ENCODE measurements around the gene SOST.

Gene SOST

DNA sequence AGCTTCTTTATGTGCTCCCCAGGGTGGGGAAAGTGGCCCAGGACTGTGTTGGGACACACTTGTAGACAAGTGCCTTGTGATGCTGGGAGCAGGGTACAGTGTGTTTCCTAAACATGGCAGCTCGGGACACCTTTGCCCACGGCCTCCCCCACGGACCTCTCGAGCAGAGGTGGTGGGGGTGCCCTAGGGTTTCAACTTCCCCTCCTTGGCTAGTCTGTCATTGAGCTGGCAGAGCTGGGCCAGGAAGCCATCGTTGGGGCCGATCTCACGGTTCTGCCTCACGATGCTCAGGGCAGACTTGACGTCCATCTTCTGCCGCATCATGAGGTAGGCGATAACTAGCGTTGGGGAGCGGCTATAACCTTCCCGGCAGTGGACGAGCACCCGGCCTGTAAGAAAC is 10.8 kb upstream of the SOST start:
- H3K4me1 ChIP-seq (ENCODE audit: insufficient read depth, low read length) = no peaks in the 10 kb centered on the region
- H3K9me3 ChIP-seq (ENCODE audit: low read length) = no peaks in the 10 kb centered on the region
- no peak overlapping the region for H2AFZ ChIP-seq (ENCODE audit: low read depth, low read length)
- H3K4me3 ChIP-seq (ENCODE audit: low read length) = no peak overlapping the region
- H3K27me3 ChIP-seq (ENCODE audit: insufficient read depth, low read length) = no peaks in the 10 kb centered on the region
- H3K36me3 ChIP-seq (ENCODE audit: insufficient read depth, low read length) = peaks cover 44% of the 10 kb centered on the region

DNA sequence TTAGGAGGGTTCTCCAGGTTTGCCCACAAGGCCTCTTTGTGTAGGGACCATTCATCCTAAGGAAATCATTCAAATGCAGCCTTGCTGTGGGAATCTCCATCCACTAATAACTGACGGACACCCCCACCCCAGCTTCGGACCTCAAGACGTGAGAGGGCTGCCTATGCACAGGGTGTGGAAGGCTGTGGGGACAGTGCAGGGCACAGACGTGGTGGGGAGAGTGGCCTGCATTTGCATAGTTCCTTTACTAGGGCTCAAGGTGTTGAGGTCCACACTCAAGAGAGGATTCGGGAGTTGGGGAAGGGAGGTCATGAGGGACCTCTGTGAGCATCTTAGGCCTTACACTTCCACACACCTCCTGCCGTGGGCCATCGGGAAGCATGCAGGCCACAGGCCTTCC is 10.4 kb upstream of the SOST start:
- H3K4me3 ChIP-seq (ENCODE audit: low read length) = no peak overlapping the region
- no peaks in the 10 kb centered on the region for H3K4me1 ChIP-seq (ENCODE audit: insufficient read depth, low read length)
- H3K36me3 ChIP-seq (ENCODE audit: insufficient read depth, low read length) = peaks cover 39% of the 10 kb centered on the region
- H2AFZ ChIP-seq (ENCODE audit: low read depth, low read length) = no peak overlapping the region
- no peaks in the 10 kb centered on the region for H3K27me3 ChIP-seq (ENCODE audit: insufficient read depth, low read length)
- H3K9me3 ChIP-seq (ENCODE audit: low read length) = no peaks in the 10 kb centered on the region

DNA sequence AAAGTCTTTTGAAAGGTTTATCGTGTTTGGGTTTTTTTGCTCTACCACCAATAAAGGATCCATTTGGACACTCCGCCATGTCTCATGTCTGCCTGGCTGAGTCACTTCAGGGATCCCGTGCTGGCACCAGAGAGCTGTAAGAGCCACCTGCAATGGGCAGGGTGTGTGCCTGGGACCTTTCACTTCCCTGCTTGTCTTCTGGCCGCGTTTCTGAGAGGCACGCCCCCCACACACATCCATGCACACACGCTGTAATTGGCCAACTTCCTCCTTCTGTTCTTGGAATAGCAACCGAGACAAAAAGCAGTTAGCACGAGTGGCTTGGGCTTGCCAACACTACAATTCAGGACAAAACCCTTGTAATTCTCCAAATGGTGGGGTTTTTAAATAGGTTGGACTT is 9.8 kb upstream of the SOST start:
- H3K9me3 ChIP-seq (ENCODE audit: low read length) = no peaks in the 10 kb centered on the region
- H3K27me3 ChIP-seq (ENCODE audit: insufficient read depth, low read length) = no peaks in the 10 kb centered on the region
- no peaks in the 10 kb centered on the region for H3K4me1 ChIP-seq (ENCODE audit: insufficient read depth, low read length)
- peaks cover 36% of the 10 kb centered on the region for H3K36me3 ChIP-seq (ENCODE audit: insufficient read depth, low read length)
- H3K4me3 ChIP-seq (ENCODE audit: low read length) = no peak overlapping the region
- H2AFZ ChIP-seq (ENCODE audit: low read depth, low read length) = no peak overlapping the region

- no peak overlapping the region for H3K4me3 ChIP-seq (ENCODE audit: low read length)
- no peaks in the 10 kb centered on the region for H3K27me3 ChIP-seq (ENCODE audit: insufficient read depth, low read length)
- no peaks in the 10 kb centered on the region for H3K9me3 ChIP-seq (ENCODE audit: low read length)
- H3K36me3 ChIP-seq (ENCODE audit: insufficient read depth, low read length) = peaks cover 30% of the 10 kb centered on the region
- no peak overlapping the region for H2AFZ ChIP-seq (ENCODE audit: low read depth, low read length)
- H3K4me1 ChIP-seq (ENCODE audit: insufficient read depth, low read length) = no peaks in the 10 kb centered on the region
Measured at GRCh38 chr17:43767713-43768059, 9.1 kb upstream of the SOST start.

GRCh38 chr17:43767053-43767712 is 8.6 kb upstream of the SOST start:
- H3K4me1 ChIP-seq (ENCODE audit: insufficient read depth, low read length) = no peaks in the 10 kb centered on the region
- no peak overlapping the region for H2AFZ ChIP-seq (ENCODE audit: low read depth, low read length)
- no peaks in the 10 kb centered on the region for H3K9me3 ChIP-seq (ENCODE audit: low read length)
- peaks cover 25% of the 10 kb centered on the region for H3K36me3 ChIP-seq (ENCODE audit: insufficient read depth, low read length)
- no peak overlapping the region for H3K4me3 ChIP-seq (ENCODE audit: low read length)
- H3K27me3 ChIP-seq (ENCODE audit: insufficient read depth, low read length) = no peaks in the 10 kb centered on the region

DNA sequence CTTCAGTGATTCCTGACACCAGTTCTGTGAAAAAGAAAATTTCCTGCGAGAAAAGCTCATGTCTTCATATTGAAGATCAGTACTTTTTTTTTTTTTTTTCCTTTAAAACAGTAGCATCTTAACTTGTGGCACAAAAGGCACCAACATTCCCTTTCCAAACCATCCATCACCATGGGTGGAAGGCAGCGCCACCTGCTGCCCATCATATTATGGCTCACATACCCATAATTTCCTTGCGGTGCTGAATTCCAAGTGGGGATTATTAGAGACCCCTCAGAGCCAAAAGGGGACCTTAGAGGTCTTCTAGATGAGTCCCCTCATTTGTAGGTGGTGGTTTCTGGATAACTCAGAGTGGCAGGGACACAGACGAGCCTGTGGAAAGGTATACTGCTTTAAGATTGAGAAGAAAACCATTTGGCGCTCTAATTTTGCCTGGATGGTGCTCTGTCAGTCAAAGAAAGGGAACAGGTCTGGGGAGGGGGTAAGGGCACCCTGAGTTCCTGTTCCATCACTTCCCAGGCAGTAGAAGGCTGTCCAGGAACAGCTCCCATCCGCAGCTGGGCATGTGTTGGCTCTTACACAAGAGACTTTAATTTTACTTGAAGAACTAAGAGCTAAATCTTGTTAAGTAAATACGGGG is 7.9 kb upstream of the SOST start:
- Histone ChIP-seq H3K27me3 (ENCODE audit: insufficient read depth, low read length) (no peaks in the 10 kb centered on the region), H3K36me3 (ENCODE audit: insufficient read depth, low read length) (peaks cover 22% of the 10 kb centered on the region), H3K9me3 (ENCODE audit: low read length) (no peaks in the 10 kb centered on the region), H3K4me3 (ENCODE audit: low read length) (no peak overlapping the region), H3K4me1 (ENCODE audit: insufficient read depth, low read length) (no peaks in the 10 kb centered on the region), H2AFZ (ENCODE audit: low read depth, low read length) (no peak overlapping the region)

DNA sequence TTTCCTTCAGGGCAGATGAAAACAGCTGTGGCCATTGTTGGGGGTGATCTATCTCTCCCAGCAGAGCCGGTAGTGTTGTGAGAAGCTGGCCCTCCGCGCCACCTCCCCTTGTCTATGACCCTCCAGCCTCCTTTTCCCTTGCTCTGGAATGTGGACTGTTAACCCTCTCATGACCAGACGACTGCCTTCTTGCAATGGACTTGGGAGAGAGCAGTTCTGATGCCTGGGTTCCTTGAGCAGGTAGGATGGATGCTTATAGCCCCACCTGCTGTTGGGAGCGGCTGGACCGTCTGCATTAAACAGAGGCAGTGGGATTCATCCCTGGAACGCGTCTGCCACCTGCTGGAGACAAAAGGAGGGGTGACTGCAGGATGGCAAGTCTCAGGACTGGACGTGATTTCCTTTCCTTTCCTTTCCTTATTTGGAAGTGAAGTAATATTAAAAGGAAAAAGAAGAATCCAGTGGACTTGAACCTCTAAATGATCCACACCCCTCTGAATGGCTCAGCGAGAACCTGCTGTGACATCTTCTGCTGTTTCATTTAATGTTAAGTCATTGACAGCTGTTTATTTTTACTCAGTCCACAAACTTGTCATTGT is 1.8 kb upstream of the SOST start:
- Histone ChIP-seq H3K27me3 (ENCODE audit: insufficient read depth, low read length) (peaks cover 12% of the 10 kb centered on the region), H3K4me3 (ENCODE audit: low read length) (no peak overlapping the region), H3K4me1 (ENCODE audit: insufficient read depth, low read length) (peaks cover 4% of the 10 kb centered on the region), H3K36me3 (ENCODE audit: insufficient read depth, low read length) (no peaks in the 10 kb centered on the region), H3K9me3 (ENCODE audit: low read length) (no peaks in the 10 kb centered on the region), H2AFZ (ENCODE audit: low read depth, low read length) (no peak overlapping the region)

DNA sequence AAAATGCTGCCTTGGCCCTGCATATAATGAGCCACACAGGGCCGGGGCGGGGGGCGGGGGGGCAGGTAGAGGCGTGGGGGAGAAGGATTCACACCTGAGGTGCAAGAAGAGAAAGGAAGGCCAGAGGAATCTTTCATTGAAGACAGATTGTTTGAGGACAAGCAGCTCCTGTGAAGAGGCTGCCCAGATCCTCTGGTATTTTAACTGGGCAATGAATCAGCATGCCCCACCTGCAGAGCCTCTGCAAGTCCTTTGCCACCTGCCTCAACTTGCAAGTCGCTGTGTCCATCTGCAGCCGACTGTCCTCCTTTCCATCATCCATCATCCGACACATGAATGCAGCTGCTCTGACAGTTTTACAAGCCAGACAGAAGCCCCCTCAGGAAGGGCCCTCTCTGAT is 1.2 kb upstream of the SOST start:
- H3K4me1 ChIP-seq (ENCODE audit: insufficient read depth, low read length) = peaks cover 4% of the 10 kb centered on the region
- no peaks in the 10 kb centered on the region for H3K36me3 ChIP-seq (ENCODE audit: insufficient read depth, low read length)
- H3K4me3 ChIP-seq (ENCODE audit: low read length) = no peak overlapping the region
- peaks cover 15% of the 10 kb centered on the region for H3K27me3 ChIP-seq (ENCODE audit: insufficient read depth, low read length)
- no peaks in the 10 kb centered on the region for H3K9me3 ChIP-seq (ENCODE audit: low read length)
- no peak overlapping the region for H2AFZ ChIP-seq (ENCODE audit: low read depth, low read length)

- H3K27me3 ChIP-seq (ENCODE audit: insufficient read depth, low read length) = peaks cover 29% of the 10 kb centered on the region
- H2AFZ ChIP-seq (ENCODE audit: low read depth, low read length) = no peak overlapping the region
Measured at GRCh38 chr17:43758086-43758485, 505 bp downstream of the SOST start.

GRCh38 chr17:43757171-43757660 is 1.4 kb downstream of the SOST start:
- no peaks in the 10 kb centered on the region for H3K36me3 ChIP-seq (ENCODE audit: insufficient read depth, low read length)
- peaks cover 36% of the 10 kb centered on the region for H3K27me3 ChIP-seq (ENCODE audit: insufficient read depth, low read length)
- H2AFZ ChIP-seq (ENCODE audit: low read depth, low read length) = no peak overlapping the region
- H3K9me3 ChIP-seq (ENCODE audit: low read length) = no peaks in the 10 kb centered on the region
- peaks cover 4% of the 10 kb centered on the region for H3K4me1 ChIP-seq (ENCODE audit: insufficient read depth, low read length)
- H3K4me3 ChIP-seq (ENCODE audit: low read length) = no peak overlapping the region

More at GRCh38 chr17:43758086-43758485, 505 bp downstream of the SOST start:
- Histone ChIP-seq H3K4me1 (ENCODE audit: insufficient read depth, low read length) (peaks cover 4% of the 10 kb centered on the region), H3K36me3 (ENCODE audit: insufficient read depth, low read length) (no peaks in the 10 kb centered on the region), H3K9me3 (ENCODE audit: low read length) (no peaks in the 10 kb centered on the region), H3K4me3 (ENCODE audit: low read length) (no peak overlapping the region)

- Histone ChIP-seq H3K4me1 (ENCODE audit: insufficient read depth, low read length) (peaks cover 4% of the 10 kb centered on the region), H3K4me3 (ENCODE audit: low read length) (no peak overlapping the region), H3K27me3 (ENCODE audit: insufficient read depth, low read length) (peaks cover 40% of the 10 kb centered on the region)
Measured at GRCh38 chr17:43756201-43756600, 2.4 kb downstream of the SOST start.

GRCh38 chr17:43755389-43755875 is 3.2 kb downstream of the SOST start:
- Histone ChIP-seq H3K4me3 (ENCODE audit: low read length) (no peak overlapping the region), H3K4me1 (ENCODE audit: insufficient read depth, low read length) (peaks cover 4% of the 10 kb centered on the region), H2AFZ (ENCODE audit: low read depth, low read length) (no peak overlapping the region), H3K9me3 (ENCODE audit: low read length) (no peaks in the 10 kb centered on the region), H3K27me3 (ENCODE audit: insufficient read depth, low read length) (peaks cover 42% of the 10 kb centered on the region), H3K36me3 (ENCODE audit: insufficient read depth, low read length) (no peaks in the 10 kb centered on the region)

More at GRCh38 chr17:43756201-43756600, 2.4 kb downstream of the SOST start:
- Histone ChIP-seq H2AFZ (ENCODE audit: low read depth, low read length) (no peak overlapping the region), H3K36me3 (ENCODE audit: insufficient read depth, low read length) (no peaks in the 10 kb centered on the region), H3K9me3 (ENCODE audit: low read length) (no peaks in the 10 kb centered on the region)

GRCh38 chr17:43754947-43755346 is 3.6 kb downstream of the SOST start:
- Histone ChIP-seq H2AFZ (ENCODE audit: low read depth, low read length) (no peak overlapping the region), H3K4me1 (ENCODE audit: insufficient read depth, low read length) (peaks cover under 1% of the 10 kb centered on the region), H3K27me3 (ENCODE audit: insufficient read depth, low read length) (peaks cover 42% of the 10 kb centered on the region), H3K9me3 (ENCODE audit: low read length) (no peaks in the 10 kb centered on the region), H3K36me3 (ENCODE audit: insufficient read depth, low read length) (no peaks in the 10 kb centered on the region), H3K4me3 (ENCODE audit: low read length) (no peak overlapping the region)

All from neuron (in vitro differentiated cells).